ENCODE measurements around the gene CTF1. TPM values are rescaled to one million over a fixed set of nuclear protein-coding genes. Genes with fewer than 3 reads are reported as not detected.

Gene CTF1
- total RNA-seq, 1 experiment from 2014 or later, result 1.4 TPM

- TF ChIP-seq TCF7L2 (IDR thresholded peaks at IDR 0.05; ENCODE audit: borderline replicate concordance, extremely low read depth, insufficient read depth, insufficient read length) (no peak), CTCF (IDR thresholded peaks at IDR 0.05 in 2 of 3, conservative IDR thresholded peaks at IDR 0.05 in 1 of 3; ENCODE audit: borderline replicate concordance in 1 of 3, insufficient read depth in 1 of 3, low read depth in 2 of 3, low read length in 2 of 3) (no peak), POLR2AphosphoS5 (IDR thresholded peaks at IDR 0.05; ENCODE audit: low read depth, low read length) (no peak), ATF3 (IDR thresholded peaks at IDR 0.05) (no peak), FOSL1 (IDR thresholded peaks at IDR 0.05; ENCODE audit: low read depth) (no peak), ELF1 (IDR thresholded peaks at IDR 0.05; ENCODE audit: borderline replicate concordance, low read depth) (no peak)
Observed at GRCh38 chr16:30853758-30854157, 42.7 kb upstream of the CTF1 start (continued).

- RAD21 ChIA-PET (ENCODE audit: low non-redundant PET in 1 of 2, low total read pairs in 2 of 2, uncharacterized antibody in 2 of 2, unreplicated experiment in 2 of 2), result no interaction called here
- ATAC-seq (no peak), DNase-seq (ENCODE audit: low read depth, low spot score) (no peak)
- CTCF ChIA-PET, result interaction anchor here (1.9 kb wide), 1 partner anchor 13 kb away, joined by 4 read pairs; no protein-coding TSS in a partner anchor
- intact Hi-C loops (cut with micrococcal nuclease), result no loop called here
- peaks cover 0 to 3% of the 10 kb centered on the region in 2 experiments; a peak in 1 of 4 replicates for H3K4me1 ChIP-seq (ENCODE audit: control insufficient read depth in 1 of 2, insufficient read depth in 2 of 2, low read length in 2 of 2)
- H3K9me2 ChIP-seq (ENCODE audit: insufficient read depth), result no peaks in the 10 kb centered on the region
- no peaks in the 10 kb centered on the region for H3K36me3 ChIP-seq (ENCODE audit: control insufficient read depth in 1 of 2, insufficient read depth in 2 of 2, low read length in 2 of 2)
- no peak overlapping the region for H3K4me2 ChIP-seq (ENCODE audit: low read length)
- no peak overlapping the region for H3K9ac ChIP-seq (ENCODE audit: low read length)
- H3K27me3 ChIP-seq (ENCODE audit: insufficient read depth, low read length), result no peaks in the 10 kb centered on the region
- H4K20me1 ChIP-seq (ENCODE audit: insufficient read depth), result no peaks in the 10 kb centered on the region
- no peak overlapping the region for H3K4me3 ChIP-seq (replicated peaks in 1 of 2; ENCODE audit: low read depth in 1 of 2, low read length in 2 of 2)
- TF ChIP-seq ATF3 (IDR thresholded peaks at IDR 0.05), result no peak
- no peak for TF ChIP-seq ZFX (IDR thresholded peaks at IDR 0.05)
- no peak for TF ChIP-seq POLR2A (IDR thresholded peaks at IDR 0.05; ENCODE audit: borderline replicate concordance, extremely low read depth, insufficient read depth, insufficient read length)
- no peak for TF ChIP-seq SRF (IDR thresholded peaks at IDR 0.05; ENCODE audit: low read depth)
- no peak for TF ChIP-seq ELF1 (IDR thresholded peaks at IDR 0.05; ENCODE audit: borderline replicate concordance, low read depth)
- TF ChIP-seq POLR2AphosphoS5 (IDR thresholded peaks at IDR 0.05; ENCODE audit: low read depth, low read length), result no peak
- TF ChIP-seq EZH2phosphoT487 (IDR thresholded peaks at IDR 0.05; ENCODE audit: borderline replicate concordance), result no peak
- TF ChIP-seq RAD21 (IDR thresholded peaks at IDR 0.05; ENCODE audit: low read depth), result no peak
- TF ChIP-seq TCF7L2 (IDR thresholded peaks at IDR 0.05; ENCODE audit: borderline replicate concordance, extremely low read depth, insufficient read depth, insufficient read length), result no peak
- no peak for TF ChIP-seq CTCF (IDR thresholded peaks at IDR 0.05 in 2 of 3, conservative IDR thresholded peaks at IDR 0.05 in 1 of 3; ENCODE audit: borderline replicate concordance in 1 of 3, insufficient read depth in 1 of 3, low read depth in 2 of 3, low read length in 2 of 3)
- TF ChIP-seq MAX (IDR thresholded peaks at IDR 0.05), result no peak
- no peak for TF ChIP-seq JUND (IDR thresholded peaks at IDR 0.05)
- TF ChIP-seq SP1 (IDR thresholded peaks at IDR 0.05; ENCODE audit: low read depth), result no peak
- TF ChIP-seq FOSL1 (IDR thresholded peaks at IDR 0.05; ENCODE audit: low read depth), result no peak
- POLR2A ChIA-PET, result no interaction called here
- no peak overlapping the region for H2AFZ ChIP-seq (ENCODE audit: low read depth, low read length, poor library complexity, severe bottlenecking)
- H3K9me3 ChIP-seq (ENCODE audit: control insufficient read depth in 1 of 2, insufficient read depth in 1 of 2, low read depth in 1 of 2, low read length in 2 of 2), result peaks cover 0 to 3% of the 10 kb centered on the region in 2 experiments; a peak in 1 of 4 replicates
- no peaks in the 10 kb centered on the region for H3K79me2 ChIP-seq (ENCODE audit: insufficient read depth, low read length)
- no peak overlapping the region for H3K27ac ChIP-seq (ENCODE audit: low read depth, low read length)
- no TSS peak for BruUV-seq (replicated peaks)
Observed at GRCh38 chr16:30858111-30858495, 38.3 kb upstream of the CTF1 start.

Measured in HCT116 (cell line).